Natural killer cell treated with Interleukin-12 subunit alpha and Interleukin-12 subunit beta and Interleukin-15 and Interleukin-18, amount 100 ng/mL, for 72 hours (primary cell): ENCODE results near the gene CELF4. TPM values are rescaled to one million over a fixed set of nuclear protein-coding genes. Genes with fewer than 3 reads are reported as not detected.

Experiments
- ATAC-seq, 2 donors: fragments of 150-1000 bp; cut with Tn5 transposase in 1 of 2; sonication (Bioruptor Pico), chemical (Tn5 transposase) in 1 of 2; 2 replicates each; pipeline ENCODE4 v1.10.0; 2021
- DNase-seq: peaks from one replicate; pipeline ENCODE4 v3.0.0; 2022; ENCODE audit warnings: low spot score
- H3K27ac Mint-ChIP-seq, 2 donors: 1 replicate in 1 of 2; 2 replicates in 1 of 2; pipeline ENCODE4 v1.8.0; 2022; ENCODE audit warnings: mixed read lengths in 2 of 2, mild to moderate bottlenecking in 1 of 2, moderate library complexity in 1 of 2
- H3K27me3 Mint-ChIP-seq, 2 donors: 1 replicate in 1 of 2; 2 replicates in 1 of 2; pipeline ENCODE4 v1.8.0; 2022; ENCODE audit warnings: mixed read lengths in 2 of 2
- H3K36me3 Mint-ChIP-seq: one replicate; pipeline ENCODE4 v1.8.0; 2022; ENCODE audit warnings: mixed read lengths
- H3K4me1 Mint-ChIP-seq, 2 donors: 1 replicate in 1 of 2; 2 replicates in 1 of 2; pipeline ENCODE4 v1.8.0; 2022; ENCODE audit warnings: low read depth in 2 of 2, mixed read lengths in 2 of 2, mild to moderate bottlenecking in 1 of 2
- H3K4me3 Mint-ChIP-seq: one replicate; pipeline ENCODE4 v1.8.0; 2022; ENCODE audit warnings: mixed read lengths
- H3K9me3 Mint-ChIP-seq: 2 replicates; pipeline ENCODE4 v1.8.0; 2022; ENCODE audit warnings: mixed read lengths
- total RNA-seq, 2 donors: library from RNA; stranded (reverse); gene quantifications; one replicate each; pipeline ENCODE4 v1.2.3, GENCODE V29; 2022

The CELF4 gene
- total RNA-seq, 2 donors from 2014 or later: not detected

GRCh38 chr18:37448946-37449345 is 116.7 kb downstream of the CELF4 start:
- H3K9me3 Mint-ChIP-seq: no peaks in the 10 kb centered on the region
- H3K27ac Mint-ChIP-seq: no peak overlapping the region
- H3K4me1 Mint-ChIP-seq: no peaks in the 10 kb centered on the region
- H3K4me3 Mint-ChIP-seq: no peak overlapping the region
- DNase-seq (no peak), ATAC-seq (no peak)
- H3K27me3 Mint-ChIP-seq: peaks cover 4 to 6% of the 10 kb centered on the region in 2 donors
- H3K36me3 Mint-ChIP-seq: no peaks in the 10 kb centered on the region

GRCh38 chr18:37447962-37448888 is 117.4 kb downstream of the CELF4 start:
- Mint-ChIP-seq H3K4me1 (no peaks in the 10 kb centered on the region), H3K4me3 (no peak overlapping the region), H3K27me3 (peaks cover 6% of the 10 kb centered on the region in 2 donors), H3K27ac (no peak overlapping the region), H3K36me3 (no peaks in the 10 kb centered on the region), H3K9me3 (no peaks in the 10 kb centered on the region)
- no peak for DNase-seq
- ATAC-seq: no peak

- no peak overlapping the region for H3K27ac Mint-ChIP-seq
- DNase-seq (no peak), ATAC-seq (no peak)
- no peaks in the 10 kb centered on the region for H3K9me3 Mint-ChIP-seq
- no peak overlapping the region for H3K4me3 Mint-ChIP-seq
- peaks cover 6 to 7% of the 10 kb centered on the region in 2 donors for H3K27me3 Mint-ChIP-seq
- no peaks in the 10 kb centered on the region for H3K36me3 Mint-ChIP-seq
- peaks cover 0 to 2% of the 10 kb centered on the region in 2 donors for H3K4me1 Mint-ChIP-seq
Observed at GRCh38 chr18:37445836-37446235, 119.8 kb downstream of the CELF4 start.

DNA sequence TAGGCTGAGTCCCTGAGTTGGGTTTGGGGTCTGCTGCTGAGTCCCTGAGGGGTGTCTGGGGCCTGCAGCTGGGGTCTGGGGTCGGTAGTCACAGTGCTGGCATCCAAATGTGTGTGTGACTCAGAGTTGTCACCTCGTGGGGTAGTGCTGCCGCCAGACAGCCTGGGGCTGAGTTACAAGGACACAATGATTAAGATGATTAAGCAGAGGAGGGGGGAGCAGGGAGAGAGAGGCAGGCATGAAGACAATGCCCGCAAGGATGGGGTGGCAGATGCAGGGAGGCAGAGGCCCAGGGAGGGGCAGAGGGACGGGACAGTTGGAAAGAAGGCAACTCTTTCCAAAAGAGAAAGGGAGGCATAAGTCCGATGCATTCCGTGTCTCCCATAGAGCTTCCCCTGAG is 120.2 kb downstream of the CELF4 start:
- no peak overlapping the region for H3K27ac Mint-ChIP-seq
- ATAC-seq (no peak), DNase-seq (no peak)
- no peaks in the 10 kb centered on the region for H3K9me3 Mint-ChIP-seq
- H3K4me3 Mint-ChIP-seq: no peak overlapping the region
- no peaks in the 10 kb centered on the region for H3K36me3 Mint-ChIP-seq
- peaks cover 6 to 7% of the 10 kb centered on the region in 2 donors for H3K27me3 Mint-ChIP-seq
- peaks cover 0 to 2% of the 10 kb centered on the region in 2 donors for H3K4me1 Mint-ChIP-seq

- H3K36me3 Mint-ChIP-seq: no peaks in the 10 kb centered on the region
- peaks cover 0 to 7% of the 10 kb centered on the region in 2 donors for H3K27me3 Mint-ChIP-seq
- H3K4me1 Mint-ChIP-seq: peaks cover 0 to 2% of the 10 kb centered on the region in 2 donors
- no peak overlapping the region for H3K27ac Mint-ChIP-seq
- no peaks in the 10 kb centered on the region for H3K9me3 Mint-ChIP-seq
- DNase-seq (no peak), ATAC-seq (no peak)
- no peak overlapping the region for H3K4me3 Mint-ChIP-seq
Observed at GRCh38 chr18:37443325-37444055, 122.1 kb downstream of the CELF4 start.

DNA sequence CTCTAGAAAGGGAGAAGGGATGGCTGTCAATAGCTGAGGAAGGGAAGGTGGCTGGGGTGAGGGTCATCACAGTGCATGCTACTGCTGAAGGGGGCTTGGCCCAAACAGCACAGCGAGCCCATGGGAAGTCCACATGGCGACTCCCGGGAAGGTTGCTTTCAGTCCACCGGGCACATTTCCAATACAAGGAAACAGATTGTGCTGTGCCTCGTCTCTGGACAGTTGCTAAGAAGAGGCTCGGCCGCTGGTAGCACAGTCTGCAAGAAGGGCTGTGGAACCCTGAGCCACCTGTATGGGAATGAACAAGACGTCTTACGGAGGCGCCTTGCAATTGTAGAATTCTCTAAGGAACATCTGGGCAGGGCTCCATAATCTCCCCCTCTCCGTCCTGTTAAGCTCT is 123.1 kb downstream of the CELF4 start:
- DNase-seq: no peak
- no peak for ATAC-seq
- H3K9me3 Mint-ChIP-seq: no peaks in the 10 kb centered on the region
- H3K27ac Mint-ChIP-seq: no peak overlapping the region
- no peak overlapping the region for H3K4me3 Mint-ChIP-seq
- peaks cover 0 to 2% of the 10 kb centered on the region in 2 donors for H3K4me1 Mint-ChIP-seq
- peaks cover 0 to 9% of the 10 kb centered on the region in 2 donors for H3K27me3 Mint-ChIP-seq
- no peaks in the 10 kb centered on the region for H3K36me3 Mint-ChIP-seq

GRCh38 chr18:37441821-37442220 is 123.8 kb downstream of the CELF4 start:
- no peak overlapping the region for H3K4me3 Mint-ChIP-seq
- no peak overlapping the region for H3K27ac Mint-ChIP-seq
- DNase-seq (no peak), ATAC-seq (no peak)
- peaks cover 0 to 2% of the 10 kb centered on the region in 2 donors for H3K4me1 Mint-ChIP-seq
- no peaks in the 10 kb centered on the region for H3K36me3 Mint-ChIP-seq
- peaks cover 0 to 9% of the 10 kb centered on the region in 2 donors for H3K27me3 Mint-ChIP-seq
- no peaks in the 10 kb centered on the region for H3K9me3 Mint-ChIP-seq

GRCh38 chr18:37440206-37440605 is 125.4 kb downstream of the CELF4 start:
- ATAC-seq: no peak
- Mint-ChIP-seq H3K27ac (no peak overlapping the region), H3K36me3 (no peaks in the 10 kb centered on the region), H3K9me3 (no peaks in the 10 kb centered on the region), H3K4me3 (no peak overlapping the region), H3K4me1 (peaks cover 0 to 2% of the 10 kb centered on the region in 2 donors), H3K27me3 (peaks cover 0 to 9% of the 10 kb centered on the region in 2 donors)
- no peak for DNase-seq

DNA sequence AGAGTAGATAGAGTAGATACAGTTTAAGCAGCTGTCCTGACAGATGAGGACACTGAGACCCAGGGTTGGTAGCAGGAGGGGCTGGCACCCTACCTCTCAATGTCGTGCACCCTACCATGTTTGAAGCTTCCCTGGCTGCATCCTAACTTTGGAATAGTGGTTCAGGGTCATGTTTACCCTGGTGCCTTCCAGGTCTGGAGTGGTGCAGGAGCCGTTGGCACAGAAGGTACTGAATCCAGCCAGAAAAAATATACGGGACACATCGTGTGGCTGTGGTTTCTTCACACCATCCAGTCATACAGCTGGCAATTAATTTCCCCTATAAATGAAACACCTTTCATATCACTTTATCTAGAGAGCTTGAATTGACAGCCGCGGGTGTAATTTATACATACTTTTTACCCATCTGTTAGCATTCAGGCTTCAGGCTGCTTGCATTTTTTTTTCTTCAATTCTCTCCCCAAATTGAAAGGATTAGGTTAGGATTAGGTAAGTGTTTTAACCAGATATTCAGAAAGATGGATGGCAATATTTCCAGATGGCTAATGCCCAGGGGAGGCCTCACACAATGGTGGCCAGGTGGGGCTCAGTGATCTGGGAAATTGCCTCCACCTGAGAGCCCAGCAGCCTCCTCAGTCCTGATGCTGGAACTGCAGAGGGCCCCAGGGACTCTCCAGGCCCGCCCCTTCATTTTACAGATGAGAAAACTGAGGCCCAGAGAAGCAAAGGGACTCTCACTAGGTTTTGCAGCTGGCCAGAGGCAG is 127.0 kb downstream of the CELF4 start:
- Mint-ChIP-seq H3K36me3 (no peaks in the 10 kb centered on the region), H3K4me1 (peaks cover 0 to 2% of the 10 kb centered on the region in 2 donors), H3K4me3 (no peak overlapping the region), H3K9me3 (no peaks in the 10 kb centered on the region), H3K27me3 (peaks cover 0 to 6% of the 10 kb centered on the region in 2 donors), H3K27ac (no peak overlapping the region)
- no peak for ATAC-seq
- no peak for DNase-seq

- no peaks in the 10 kb centered on the region for H3K4me1 Mint-ChIP-seq
- H3K36me3 Mint-ChIP-seq: no peaks in the 10 kb centered on the region
- DNase-seq (no peak), ATAC-seq (no peak)
- peaks cover 0 to 2% of the 10 kb centered on the region in 2 donors for H3K27me3 Mint-ChIP-seq
- no peaks in the 10 kb centered on the region for H3K9me3 Mint-ChIP-seq
- H3K27ac Mint-ChIP-seq: no peak overlapping the region
- no peak overlapping the region for H3K4me3 Mint-ChIP-seq
Observed at GRCh38 chr18:37435996-37436395, 129.6 kb downstream of the CELF4 start.

DNA sequence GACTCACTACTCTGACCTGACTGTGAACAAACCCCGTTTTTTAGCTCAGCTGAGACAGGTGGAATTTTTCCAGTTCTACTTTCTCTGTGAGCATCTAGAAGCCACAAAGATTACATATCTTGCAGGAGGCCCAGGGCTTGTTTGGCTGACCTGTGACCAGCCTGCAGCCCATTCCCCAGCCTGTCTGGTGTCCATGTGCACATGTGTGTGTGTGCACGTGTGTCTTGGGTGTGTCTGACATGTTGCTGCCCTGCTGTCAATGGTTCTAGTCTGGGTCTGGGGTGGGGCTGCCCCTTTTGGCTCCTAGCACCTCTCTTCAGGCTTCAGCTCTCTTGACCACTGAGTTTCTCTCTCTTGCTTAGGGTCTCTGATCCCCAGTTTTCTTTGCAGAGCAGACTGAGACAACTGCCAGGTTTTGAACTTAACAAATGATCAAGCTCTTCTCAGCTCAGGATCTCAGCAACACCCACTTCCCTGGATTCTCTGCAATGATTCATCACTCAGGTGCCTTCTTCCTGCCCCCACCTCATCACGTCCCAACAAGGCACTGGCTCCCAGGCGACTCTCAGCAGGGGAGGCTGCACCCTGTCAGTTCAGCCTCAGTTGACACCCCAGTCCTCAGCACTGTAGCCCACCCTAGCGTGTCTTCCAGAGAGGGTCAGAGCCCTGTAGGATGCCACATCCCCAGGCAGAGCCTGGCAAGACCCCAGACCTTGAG is 130.3 kb downstream of the CELF4 start:
- Mint-ChIP-seq H3K4me3 (no peak overlapping the region), H3K9me3 (no peaks in the 10 kb centered on the region), H3K27me3 (peaks cover 0 to 2% of the 10 kb centered on the region in 2 donors), H3K36me3 (no peaks in the 10 kb centered on the region), H3K4me1 (no peaks in the 10 kb centered on the region), H3K27ac (no peak overlapping the region)
- ATAC-seq (no peak), DNase-seq (no peak)

- Mint-ChIP-seq H3K4me3 (no peak overlapping the region), H3K9me3 (no peaks in the 10 kb centered on the region), H3K27ac (no peak overlapping the region), H3K36me3 (no peaks in the 10 kb centered on the region), H3K27me3 (peaks cover 0 to 2% of the 10 kb centered on the region in 2 donors), H3K4me1 (no peaks in the 10 kb centered on the region)
- no peak for DNase-seq
- ATAC-seq: no peak
Observed at GRCh38 chr18:37434161-37434860, 131.3 kb downstream of the CELF4 start.
